Measurements from ENCODE around the gene POM121C.
"Not testable (repeated sequence)": the region's sequence is repeated elsewhere in the genome, so short reads cannot be mapped to it uniquely, and the experiment has no call there.

- TF ChIP-seq CTCF (IDR thresholded peaks at IDR 0.05; ENCODE audit: low read length); EZH2 (IDR thresholded peaks at IDR 0.05; ENCODE audit: borderline replicate concordance, low read length): not testable (repeated sequence)
Measured at GRCh38 chr7:75374144-75374518, 112.0 kb downstream of the POM121C start.

Data from OCI-LY1 (cell line).